GM12865 (cell line): ENCODE data around the gene IFITM1.
A peak's percentile ranks its signal among the peaks of the same experiment; 100 is the strongest.
"Not testable (repeated sequence)": the region's sequence is repeated elsewhere in the genome, so short reads cannot be mapped to it uniquely, and the experiment has no call there.

Source experiments
- DNase-seq: peaks from one replicate; pipeline ENCODE4 v3.0.0; 2010; ENCODE audit warnings: low read depth
- H3K4me3 ChIP-seq: 2 replicates; pipeline ENCODE4 v1.5.1; 2011; ENCODE audit warnings: mild to moderate bottlenecking, low read depth, low read length, control low read depth
- TF ChIP-seq, protein P1 (sequence below): IDR thresholded peaks from 2 replicates; pipeline ENCODE4 v1.5.1; 2011; ENCODE audit warnings: low read length, control low read depth, low read depth, inconsistent platforms; ENCODE audit not compliant: insufficient read depth; ENCODE audit errors: missing control alignments

The IFITM1 gene

GRCh38 chr11:328012-328411 is 14.2 kb downstream of the IFITM1 start:
- TF ChIP-seq, protein P1, sequence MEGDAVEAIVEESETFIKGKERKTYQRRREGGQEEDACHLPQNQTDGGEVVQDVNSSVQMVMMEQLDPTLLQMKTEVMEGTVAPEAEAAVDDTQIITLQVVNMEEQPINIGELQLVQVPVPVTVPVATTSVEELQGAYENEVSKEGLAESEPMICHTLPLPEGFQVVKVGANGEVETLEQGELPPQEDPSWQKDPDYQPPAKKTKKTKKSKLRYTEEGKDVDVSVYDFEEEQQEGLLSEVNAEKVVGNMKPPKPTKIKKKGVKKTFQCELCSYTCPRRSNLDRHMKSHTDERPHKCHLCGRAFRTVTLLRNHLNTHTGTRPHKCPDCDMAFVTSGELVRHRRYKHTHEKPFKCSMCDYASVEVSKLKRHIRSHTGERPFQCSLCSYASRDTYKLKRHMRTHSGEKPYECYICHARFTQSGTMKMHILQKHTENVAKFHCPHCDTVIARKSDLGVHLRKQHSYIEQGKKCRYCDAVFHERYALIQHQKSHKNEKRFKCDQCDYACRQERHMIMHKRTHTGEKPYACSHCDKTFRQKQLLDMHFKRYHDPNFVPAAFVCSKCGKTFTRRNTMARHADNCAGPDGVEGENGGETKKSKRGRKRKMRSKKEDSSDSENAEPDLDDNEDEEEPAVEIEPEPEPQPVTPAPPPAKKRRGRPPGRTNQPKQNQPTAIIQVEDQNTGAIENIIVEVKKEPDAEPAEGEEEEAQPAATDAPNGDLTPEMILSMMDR, result no peak
- DNase-seq, result no peak
- no peak overlapping the region for H3K4me3 ChIP-seq

GRCh38 chr11:328516-329100 is 14.8 kb downstream of the IFITM1 start:
- not testable (repeated sequence) for H3K4me3 ChIP-seq, DNase-seq

GRCh38 chr11:329886-330253 is 16.0 kb downstream of the IFITM1 start:
- H3K4me3 ChIP-seq, result no peak overlapping the region
- DNase-seq, result no peak
- TF ChIP-seq, protein P1, result no peak

- no peak for DNase-seq
- TF ChIP-seq, protein P1, result no peak
- no peak overlapping the region for H3K4me3 ChIP-seq
Observed at GRCh38 chr11:330307-330693, 16.5 kb downstream of the IFITM1 start.

DNA sequence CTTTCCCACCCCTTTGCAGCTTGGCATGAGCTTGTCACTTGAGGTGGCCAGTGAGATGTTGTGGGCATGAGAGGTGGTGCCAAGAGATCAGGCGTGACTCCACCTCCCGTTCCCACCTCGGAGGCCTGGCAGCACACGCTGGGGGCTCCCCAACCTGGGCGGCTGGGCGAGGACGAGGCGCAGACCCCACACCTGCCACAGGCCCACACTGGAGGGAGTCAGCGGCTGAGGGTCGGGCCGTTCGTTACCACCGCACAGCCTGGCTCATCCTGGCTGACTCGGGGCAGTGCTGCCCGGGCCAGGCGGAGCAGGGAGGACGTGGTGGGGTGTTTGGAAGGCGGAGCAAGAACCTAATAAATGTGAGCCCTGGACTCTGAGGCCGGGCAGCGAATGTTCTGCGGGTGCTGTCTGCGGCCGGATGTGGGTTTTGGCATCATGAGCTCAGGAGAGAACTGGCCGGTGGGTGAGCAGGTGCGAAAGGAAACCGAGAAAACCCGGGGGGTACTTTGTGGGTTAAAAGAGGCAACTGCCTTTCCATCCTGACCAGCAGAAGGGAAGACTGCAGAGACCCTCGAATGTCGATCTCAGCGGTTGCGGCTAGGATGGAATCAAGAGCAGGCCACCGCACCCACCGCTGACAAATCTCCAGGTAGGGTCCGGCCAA is 17.0 kb downstream of the IFITM1 start:
- peak; percentile 78 for DNase-seq
- no peak overlapping the region for H3K4me3 ChIP-seq

GRCh38 chr11:331358-332060 is 17.7 kb downstream of the IFITM1 start:
- H3K4me3 ChIP-seq, result no peak overlapping the region
- DNase-seq, result no peak
- TF ChIP-seq, protein P1, result no peak

More for the DNA sequence above, 17.0 kb downstream of the IFITM1 start:
- TF ChIP-seq, protein P1, result no peak

- no peak overlapping the region for H3K4me3 ChIP-seq
- TF ChIP-seq, protein P1, result no peak
- DNase-seq, result no peak
Observed at GRCh38 chr11:332651-333480, 19.0 kb downstream of the IFITM1 start.

- H3K4me3 ChIP-seq, DNase-seq: not testable (repeated sequence)
Observed at GRCh38 chr11:333616-334263, 19.9 kb downstream of the IFITM1 start.
